ENCODE data around the gene LDLR.

The LDLR gene

GRCh38 chr19:11089254-11090013 is at the start of gene LDLR:
LDLR (plus strand) TSS chr19:11089463; CDS start chr19:11089549, 86 bp downstream.
- DNase-seq, result peak; percentile 88

GRCh38 chr19:11041194-11041593 is 48.1 kb upstream of the LDLR start:
- DNase-seq, result no peak

GRCh38 chr19:11041966-11042627 is 47.2 kb upstream of the LDLR start:
- DNase-seq, result no peak

- DNase-seq, result no peak
Measured at GRCh38 chr19:11044431-11044830, 44.8 kb upstream of the LDLR start.

GRCh38 chr19:11045536-11045935 is 43.7 kb upstream of the LDLR start:
- DNase-seq, result no peak

GRCh38 chr19:11046605-11047354 is 42.5 kb upstream of the LDLR start:
- DNase-seq, result no peak

- no peak for DNase-seq
Measured at GRCh38 chr19:11047866-11048265, 41.4 kb upstream of the LDLR start.

- no peak for DNase-seq
Measured at GRCh38 chr19:11050323-11051114, 38.7 kb upstream of the LDLR start.

- DNase-seq, result no peak
Measured at GRCh38 chr19:11053817-11054195, 35.5 kb upstream of the LDLR start.

- no peak for DNase-seq
Measured at GRCh38 chr19:11054200-11054599, 35.1 kb upstream of the LDLR start.

- DNase-seq, result no peak
Measured at GRCh38 chr19:11054628-11055027, 34.6 kb upstream of the LDLR start.

GRCh38 chr19:11058246-11059030 is 30.8 kb upstream of the LDLR start:
- no peak for DNase-seq

- DNase-seq, result no peak
Measured at GRCh38 chr19:11059511-11060358, 29.5 kb upstream of the LDLR start.

- DNase-seq, result no peak
Measured at GRCh38 chr19:11061952-11062351, 27.3 kb upstream of the LDLR start.

- no peak for DNase-seq
Measured at GRCh38 chr19:11063434-11063833, 25.8 kb upstream of the LDLR start.

- no peak for DNase-seq
Measured at GRCh38 chr19:11064831-11065303, 24.4 kb upstream of the LDLR start.

- no peak for DNase-seq
Measured at GRCh38 chr19:11066326-11066725, 22.9 kb upstream of the LDLR start.

- DNase-seq, result no peak
Measured at GRCh38 chr19:11067356-11068113, 21.7 kb upstream of the LDLR start.

- no peak for DNase-seq
Measured at GRCh38 chr19:11069561-11069960, 19.7 kb upstream of the LDLR start.

GRCh38 chr19:11070123-11070522 is 19.1 kb upstream of the LDLR start:
- no peak for DNase-seq
